HL-60/S4 treated with phorbol 12-myristate 13-acetate at 8.2 ng/mL for 4 days and 3 days (cell line): ENCODE data around the gene POLD3.

Experiments
- in situ Hi-C: fragments of 300-500 bp; cut with MboI; formaldehyde crosslinking; loops from 2 replicates; pipeline ENCODE4 v1.15.0; 2022; ENCODE audit warnings: low sequenced_read_pairs

The POLD3 gene

DNA sequence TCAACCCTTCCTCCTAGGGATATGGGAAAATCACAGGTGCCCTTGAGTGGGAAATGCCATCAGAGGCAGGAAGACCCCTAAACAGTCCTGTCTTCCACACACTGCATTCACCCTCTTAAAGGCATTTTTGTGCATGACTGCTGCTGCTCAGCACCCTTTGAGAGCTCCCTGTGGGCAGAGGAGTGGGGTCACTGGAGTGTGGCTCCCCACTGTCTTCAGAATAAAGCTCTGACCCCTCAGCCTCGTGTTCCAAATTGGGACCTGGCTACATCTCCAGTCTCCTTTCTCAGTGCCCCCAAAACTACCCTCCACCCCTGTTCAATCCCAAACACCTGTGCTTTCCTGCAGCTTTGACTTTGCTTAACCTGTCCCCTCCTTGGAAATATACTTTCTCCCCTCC is 92.3 kb downstream of the POLD3 start:
- in situ Hi-C loops, result no loop called here

DNA sequence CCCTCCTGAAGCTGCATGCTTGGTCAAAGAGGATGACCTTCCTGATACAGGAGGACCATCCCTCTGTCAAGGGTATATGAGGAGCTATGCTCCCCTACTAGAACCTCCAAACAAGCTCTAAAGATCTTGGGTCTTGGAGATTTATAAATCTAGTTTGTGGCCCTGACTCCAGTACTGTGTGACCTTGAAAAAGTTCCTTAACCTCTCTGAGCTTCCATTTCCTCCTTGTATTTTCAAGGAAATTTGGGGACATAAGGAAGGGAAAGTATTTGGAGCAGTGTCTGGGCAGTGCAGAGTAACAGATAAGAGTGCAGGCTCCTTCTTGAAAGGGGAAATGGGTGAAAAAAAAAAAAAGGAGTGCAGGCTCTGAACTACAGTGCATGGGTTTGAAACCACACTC is 93.0 kb downstream of the POLD3 start:
- in situ Hi-C loops, result no loop called here

DNA sequence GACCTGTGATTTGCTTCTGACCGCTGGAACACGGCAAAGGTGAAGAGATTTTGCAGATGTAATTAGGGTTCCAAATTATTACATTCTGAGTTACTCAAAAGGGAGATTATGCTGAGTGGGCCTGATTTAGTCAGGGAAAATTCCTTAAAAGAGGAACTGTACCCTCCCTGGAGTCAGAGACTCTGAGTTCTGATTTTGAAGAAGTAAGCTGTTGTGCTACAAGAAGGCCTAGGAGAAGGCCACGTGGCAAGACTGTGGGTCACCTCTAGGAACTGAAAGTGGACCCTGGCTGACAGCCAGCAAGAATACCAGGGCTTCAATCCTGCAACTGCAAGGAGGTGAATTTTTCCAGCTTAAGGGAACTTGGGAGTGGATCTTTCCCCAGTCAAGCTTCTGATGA is 93.5 kb downstream of the POLD3 start:
- in situ Hi-C loops, result no loop called here

DNA sequence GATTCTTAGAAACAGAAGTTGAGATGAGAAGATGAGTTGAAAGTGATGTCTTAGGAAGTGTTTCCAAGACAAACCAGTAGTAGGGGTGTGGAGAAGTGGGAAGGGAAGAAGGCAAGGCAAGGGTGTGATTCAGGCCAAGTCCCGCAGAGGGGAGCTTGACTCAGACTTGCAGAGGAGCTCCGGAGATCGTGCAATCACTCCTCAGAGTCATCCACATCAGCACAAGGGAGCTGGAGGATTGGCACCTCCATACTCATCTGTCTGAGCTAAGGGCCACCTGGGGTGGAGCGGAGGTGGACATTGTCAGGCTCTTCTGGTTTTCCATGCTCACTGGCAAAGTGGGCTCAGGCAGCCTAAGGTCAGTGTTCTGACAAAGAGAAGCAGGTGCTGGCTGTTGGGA is 94.4 kb downstream of the POLD3 start:
- in situ Hi-C loops, result no loop called here

DNA sequence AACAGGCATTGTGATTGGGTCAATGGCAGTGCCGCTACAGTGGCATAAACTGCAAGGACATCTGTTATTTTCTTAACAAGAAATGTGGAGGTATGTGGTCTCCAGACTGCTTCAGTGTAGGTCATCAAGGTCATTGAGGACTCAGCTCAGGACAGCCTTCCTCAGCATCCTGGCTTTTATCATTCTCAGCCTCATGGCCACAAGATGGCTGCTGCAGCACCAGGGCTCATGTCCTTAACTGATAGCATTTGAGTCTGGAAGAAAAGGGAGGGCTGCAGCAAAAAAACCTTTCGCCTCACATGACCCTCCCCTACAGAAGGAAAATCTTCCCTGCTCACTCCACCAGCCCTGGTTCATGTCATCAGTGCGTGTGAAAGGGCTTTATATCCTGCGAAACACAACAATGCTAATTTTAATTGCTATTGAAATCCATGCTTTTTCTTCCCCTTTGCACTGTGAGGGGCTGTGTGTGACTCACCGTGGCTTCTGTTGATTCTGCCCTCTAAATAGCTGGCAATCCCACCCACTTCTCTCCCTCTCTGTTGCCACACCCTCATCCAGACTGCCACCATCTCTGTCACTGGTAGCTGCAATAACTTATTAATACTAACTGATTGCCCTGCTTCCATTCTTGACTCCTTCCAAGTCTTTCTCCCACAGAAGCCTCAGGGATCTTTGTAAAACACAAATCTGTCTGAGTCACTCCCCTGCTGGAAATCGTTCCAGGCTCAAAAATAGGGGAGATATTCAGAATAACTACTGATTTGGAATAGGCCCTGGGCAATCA is 95.0 kb downstream of the POLD3 start:
- in situ Hi-C loops, result no loop called here

DNA sequence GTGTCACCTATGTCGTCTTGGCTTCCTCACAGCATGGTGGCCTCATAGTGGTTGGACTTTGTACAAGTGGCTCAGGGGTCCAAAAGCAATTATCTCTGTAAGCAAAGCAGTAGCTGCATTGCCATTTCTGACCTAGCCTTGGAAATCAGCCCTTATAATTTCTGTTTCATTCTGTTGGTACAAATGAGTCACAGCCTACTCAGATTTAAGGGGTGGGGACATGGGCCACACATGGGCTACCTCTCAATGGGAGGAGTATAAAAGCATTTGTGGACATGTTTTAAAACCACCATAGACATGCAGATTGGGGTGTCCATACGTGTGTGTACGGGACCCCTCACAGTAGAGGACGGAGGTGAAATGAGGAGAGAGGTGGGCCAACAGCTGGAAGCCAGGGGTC is 97.3 kb downstream of the POLD3 start:
- in situ Hi-C loops, result no loop called here

DNA sequence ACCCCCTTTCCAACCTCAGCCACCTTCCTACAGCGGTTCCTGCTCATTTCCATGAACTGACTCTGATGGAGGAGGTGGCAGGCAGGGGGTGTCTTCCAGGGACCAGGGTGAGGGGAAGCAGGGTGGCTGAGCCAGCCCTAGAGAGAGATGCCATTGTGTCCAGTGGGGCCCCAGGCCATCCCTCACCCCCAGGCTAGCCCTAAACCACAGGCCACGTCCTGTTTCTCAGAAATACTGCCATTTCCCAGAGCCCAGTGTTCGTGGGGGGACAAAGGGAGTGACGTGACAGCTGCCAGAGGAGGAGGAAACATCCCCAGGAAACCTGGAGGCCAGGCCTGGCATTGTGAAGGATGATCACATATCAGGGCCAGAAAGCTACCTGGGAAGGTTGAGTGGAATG is 99.4 kb downstream of the POLD3 start:
- in situ Hi-C loops, result no loop called here
